Gastrocnemius medialis (tissue), 4 donors: ENCODE measurements around the gene FN3KRP. TPM values are rescaled to one million over a fixed set of nuclear protein-coding genes. Genes with fewer than 3 reads are reported as not detected.

Source experiments
- ATAC-seq, 2 donors: fragments of 150-250 bp; one replicate each; pipeline ENCODE4 v1.9.1; 2016
- DNase-seq, 2 donors: peaks; one replicate each; pipeline ENCODE4 v3.0.0-alpha.2; 2019
- H3K27ac ChIP-seq, 4 donors: fragments of 200-600 bp; sonication (generic); 1 replicate in 1 of 4; 2 replicates in 3 of 4; pipeline ENCODE4 v1.5.1; 2016 to 2018; ENCODE audit warnings: mild to moderate bottlenecking in 2 of 4, moderate library complexity in 1 of 4
- H3K27me3 ChIP-seq, 3 donors: fragments of 200-600 bp; sonication (generic) in 2 of 3; 1 replicate in 1 of 3; 2 replicates in 2 of 3; pipeline versions ENCODE4 v1.5.1 to v1.6.0; 2016 to 2019; ENCODE audit warnings: mild to moderate bottlenecking in 1 of 3, moderate library complexity in 1 of 3
- H3K36me3 ChIP-seq, 2 donors: fragments of 200-600 bp; sonication (generic) in 1 of 2; one replicate each; pipeline ENCODE4 v1.5.1; 2017 to 2018
- H3K4me1 ChIP-seq, 2 donors: fragments of 200-600 bp; sonication (generic) in 1 of 2; one replicate each; pipeline ENCODE4 v1.5.1; 2016 to 2017; ENCODE audit warnings: mild to moderate bottlenecking in 2 of 2
- H3K4me3 ChIP-seq, 4 donors: fragments of 200-600 bp; sonication (generic) in 3 of 4; 1 replicate in 1 of 4; 2 replicates in 3 of 4; pipeline ENCODE4 v1.5.1; 2016 to 2019; ENCODE audit warnings: mild to moderate bottlenecking in 2 of 4
- H3K9me3 ChIP-seq, 3 donors: fragments of 200-600 bp; sonication (generic) in 2 of 3; 1 replicate in 1 of 3; 2 replicates in 2 of 3; pipeline ENCODE4 v1.5.1; 2016 to 2019
- POLR2A ChIP-seq, 2 donors: fragments of 450-650 bp; IDR thresholded peaks; one replicate each; pipeline ENCODE4 v1.6.1; 2017; ENCODE audit warnings: antibody characterized with exemption in 2 of 2, mild to moderate bottlenecking in 2 of 2, moderate library complexity in 2 of 2
- in situ Hi-C, 4 donors: fragments of 200-750 bp; cut with MboI; loops; one replicate each; pipeline versions ENCODE4 v1.15.0 to v1.8.0; 2017; ENCODE audit warnings: low sequenced_read_pairs in 4 of 4
- intact Hi-C: fragments of 100-400 bp; cut with DNase I; formaldehyde crosslinking; loops from one replicate; pipeline ENCODE4 v1.15.1; 2023; ENCODE audit warnings: low total_unique reads
- total RNA-seq, 4 donors: library from RNA; depleted of rRNA; stranded (reverse); fragments of >200 nt; gene quantifications; one replicate each; pipeline versions ENCODE4 v1.1.0 to v1.2.3, GENCODE V29; 2016
- TF ChIP-seq, protein P1 (sequence below), 5 experiments: fragments of 450-650 bp in 3 of 5; fragments of 200-600 bp in 2 of 5; sonication (generic) in 2 of 5; IDR thresholded peaks in 4 of 5; conservative IDR thresholded peaks in 1 of 5; 1 replicate in 4 of 5; 2 replicates in 1 of 5; pipeline ENCODE4 v1.5.1; 2016 to 2019; ENCODE audit warnings: antibody characterized with exemption in 5 of 5, mild to moderate bottlenecking in 3 of 5, moderate library complexity in 3 of 5

FN3KRP gene
- total RNA-seq, 4 donors from 2014 or later = 2.3 to 7.9 (median 3.9) TPM

DNA sequence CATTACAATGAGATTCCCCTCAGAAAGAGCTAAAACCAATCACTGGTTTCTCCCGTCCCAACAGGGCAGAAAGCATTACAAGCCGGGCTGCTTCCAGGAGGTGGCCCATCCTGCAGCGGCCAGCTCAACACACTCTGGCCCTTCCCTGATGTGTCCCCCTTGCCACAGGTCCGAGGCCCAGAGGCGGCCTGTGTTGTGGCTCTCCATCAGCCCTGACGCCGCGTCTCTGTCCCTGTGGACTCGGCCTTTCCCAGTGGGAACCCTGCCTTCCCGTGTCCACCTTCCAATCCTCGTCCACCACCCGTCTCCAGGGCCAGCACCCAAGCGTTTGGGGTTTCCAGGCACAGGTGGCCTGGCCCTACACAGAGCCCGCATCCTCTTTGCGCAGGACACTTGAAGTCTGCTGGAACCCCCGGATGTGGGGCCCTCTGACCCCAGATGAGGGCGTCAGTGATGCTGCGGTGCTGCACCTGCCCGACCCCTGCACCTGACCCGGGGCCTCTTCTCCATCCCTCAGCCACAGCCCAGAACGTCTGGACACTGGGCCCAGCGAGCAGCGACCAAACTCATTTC, 39.1 kb upstream of the FN3KRP start:
- ATAC-seq (no peak), DNase-seq (no peak)
- Histone ChIP-seq H3K4me1 (peaks cover 3 to 8% of the 10 kb centered on the region in 2 donors), H3K27ac (no peak overlapping the region), H3K9me3 (no peaks in the 10 kb centered on the region), H3K4me3 (no peak overlapping the region), H3K27me3 (no peaks in the 10 kb centered on the region), H3K36me3 (no peaks in the 10 kb centered on the region)
- TF ChIP-seq POLR2A (IDR thresholded peaks at IDR 0.05) = no peak
- TF ChIP-seq, protein P1, sequence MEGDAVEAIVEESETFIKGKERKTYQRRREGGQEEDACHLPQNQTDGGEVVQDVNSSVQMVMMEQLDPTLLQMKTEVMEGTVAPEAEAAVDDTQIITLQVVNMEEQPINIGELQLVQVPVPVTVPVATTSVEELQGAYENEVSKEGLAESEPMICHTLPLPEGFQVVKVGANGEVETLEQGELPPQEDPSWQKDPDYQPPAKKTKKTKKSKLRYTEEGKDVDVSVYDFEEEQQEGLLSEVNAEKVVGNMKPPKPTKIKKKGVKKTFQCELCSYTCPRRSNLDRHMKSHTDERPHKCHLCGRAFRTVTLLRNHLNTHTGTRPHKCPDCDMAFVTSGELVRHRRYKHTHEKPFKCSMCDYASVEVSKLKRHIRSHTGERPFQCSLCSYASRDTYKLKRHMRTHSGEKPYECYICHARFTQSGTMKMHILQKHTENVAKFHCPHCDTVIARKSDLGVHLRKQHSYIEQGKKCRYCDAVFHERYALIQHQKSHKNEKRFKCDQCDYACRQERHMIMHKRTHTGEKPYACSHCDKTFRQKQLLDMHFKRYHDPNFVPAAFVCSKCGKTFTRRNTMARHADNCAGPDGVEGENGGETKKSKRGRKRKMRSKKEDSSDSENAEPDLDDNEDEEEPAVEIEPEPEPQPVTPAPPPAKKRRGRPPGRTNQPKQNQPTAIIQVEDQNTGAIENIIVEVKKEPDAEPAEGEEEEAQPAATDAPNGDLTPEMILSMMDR (IDR thresholded peaks at IDR 0.05 in 4 of 5, conservative IDR thresholded peaks at IDR 0.05 in 1 of 5) = no peak
- in situ Hi-C loops = no loop called here
- intact Hi-C loops = no loop called here

DNA sequence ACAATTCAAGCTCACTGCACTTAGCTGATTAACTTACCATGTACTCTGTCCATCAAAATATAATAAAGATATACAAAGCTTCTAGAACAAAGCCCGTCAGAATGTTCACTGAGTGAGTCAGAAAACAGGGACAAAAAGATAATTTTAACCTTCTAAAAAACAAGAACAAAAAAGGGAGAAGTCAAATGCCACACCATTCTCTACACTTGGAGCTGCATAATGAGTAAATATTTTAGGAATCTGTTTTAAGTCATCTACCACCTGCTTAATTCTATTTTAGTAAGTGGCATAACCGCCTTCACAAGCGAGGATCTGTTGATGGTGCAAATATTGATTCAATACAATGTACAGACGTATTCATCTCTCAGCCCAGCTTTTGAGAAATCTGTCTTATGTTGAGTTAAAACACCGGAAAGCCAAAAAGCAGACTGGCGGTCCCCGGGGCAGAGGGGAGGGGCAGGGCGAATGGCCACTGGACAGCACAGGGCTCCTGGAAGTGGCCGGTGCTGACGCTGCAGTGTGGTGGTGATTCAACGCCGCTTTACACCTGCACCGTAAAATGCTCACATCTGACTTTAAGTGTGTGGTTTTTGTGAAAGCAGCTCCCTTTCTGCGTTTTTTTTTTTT, 38.1 kb upstream of the FN3KRP start:
- in situ Hi-C loops (no loop called here), intact Hi-C loops (no loop called here)
- TF ChIP-seq, protein P1 (IDR thresholded peaks at IDR 0.05 in 4 of 5, conservative IDR thresholded peaks at IDR 0.05 in 1 of 5) = no peak
- no peak for TF ChIP-seq POLR2A (IDR thresholded peaks at IDR 0.05)
- Histone ChIP-seq H3K27ac (no peak overlapping the region), H3K36me3 (no peaks in the 10 kb centered on the region), H3K27me3 (no peaks in the 10 kb centered on the region), H3K4me1 (peaks cover 3 to 8% of the 10 kb centered on the region in 2 donors), H3K4me3 (peak overlapping the region in 2 of 4 donors; percentile 13 to 31), H3K9me3 (no peaks in the 10 kb centered on the region)
- peak; percentile 45 to 55 for ATAC-seq
- no peak for DNase-seq

DNA sequence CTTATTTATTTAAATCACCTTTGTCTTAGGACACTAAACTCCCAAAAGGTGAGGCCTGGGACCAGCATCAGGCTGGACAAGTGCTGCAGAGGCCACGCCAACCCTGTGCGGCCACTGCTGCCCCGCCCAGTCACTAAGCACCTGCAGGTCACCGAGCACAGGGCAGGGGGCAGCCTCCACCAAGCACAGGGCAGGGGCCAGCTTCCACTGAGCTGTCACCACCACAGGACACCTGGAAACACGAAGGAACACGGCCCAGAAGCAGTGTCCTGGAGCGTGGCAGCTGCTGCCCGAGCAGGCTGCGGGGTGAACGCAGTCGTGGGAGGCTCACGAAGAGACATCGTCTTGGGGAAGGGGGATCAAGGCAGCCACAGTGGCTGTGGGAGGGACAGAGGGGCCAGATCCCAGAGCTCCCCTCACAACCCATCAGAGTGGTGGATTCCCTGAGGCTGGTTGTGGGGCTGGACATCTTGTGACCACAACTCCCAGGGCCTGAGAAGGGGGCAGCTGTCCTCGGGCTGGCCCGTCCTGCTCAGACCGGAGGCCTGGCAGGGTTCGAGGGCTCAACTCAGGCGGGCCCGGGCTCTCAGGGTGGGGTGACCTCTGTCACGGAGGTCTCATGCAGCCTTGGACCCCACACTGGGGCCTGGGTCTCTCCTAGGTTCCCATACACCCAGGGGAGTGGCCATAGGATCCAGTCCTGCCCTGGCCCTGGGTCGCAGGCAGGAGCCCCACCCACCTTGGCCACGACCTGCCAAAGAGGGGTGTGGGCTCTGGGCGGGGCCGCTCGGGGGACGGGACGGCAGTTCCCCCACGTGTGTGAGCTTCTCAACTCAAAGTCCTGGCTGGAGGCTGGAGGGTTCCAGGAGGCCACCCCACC, 36.7 kb upstream of the FN3KRP start:
- no peak for DNase-seq

DNA sequence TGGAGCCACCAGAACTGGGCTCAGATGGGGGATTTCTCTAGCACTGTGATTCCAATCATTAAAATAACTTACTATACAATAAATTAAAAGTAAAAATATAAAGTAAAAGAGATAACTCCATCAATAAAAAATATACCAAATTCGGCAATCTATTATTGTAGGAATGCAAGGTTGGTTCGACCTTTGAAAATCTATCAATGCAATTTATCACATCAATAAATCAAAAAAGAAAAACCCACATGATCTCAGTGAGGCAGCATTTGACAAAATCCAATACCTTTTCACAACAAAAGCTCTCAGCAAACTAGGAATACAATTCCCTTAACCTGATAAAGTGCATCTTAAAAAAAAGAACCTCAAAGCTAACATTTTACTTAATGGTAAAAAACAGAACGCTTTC, 35.0 kb upstream of the FN3KRP start:
- H3K4me3 ChIP-seq = no peak overlapping the region
- DNase-seq = no peak
- H3K36me3 ChIP-seq = no peaks in the 10 kb centered on the region
- peaks cover 3 to 8% of the 10 kb centered on the region in 2 donors for H3K4me1 ChIP-seq
- in situ Hi-C loops (no loop called here), intact Hi-C loops (no loop called here)
- no peak for ATAC-seq
- TF ChIP-seq POLR2A (IDR thresholded peaks at IDR 0.05) = no peak
- TF ChIP-seq, protein P1 (IDR thresholded peaks at IDR 0.05 in 4 of 5, conservative IDR thresholded peaks at IDR 0.05 in 1 of 5) = no peak
- H3K27me3 ChIP-seq = no peaks in the 10 kb centered on the region
- H3K27ac ChIP-seq = no peak overlapping the region
- no peaks in the 10 kb centered on the region for H3K9me3 ChIP-seq

More for the DNA sequence above, 36.7 kb upstream of the FN3KRP start:
- in situ Hi-C loops (no loop called here), intact Hi-C loops (no loop called here)
- TF ChIP-seq POLR2A (IDR thresholded peaks at IDR 0.05) = no peak
- TF ChIP-seq, protein P1 (IDR thresholded peaks at IDR 0.05 in 4 of 5, conservative IDR thresholded peaks at IDR 0.05 in 1 of 5) = no peak
- H3K27ac ChIP-seq = no peak overlapping the region
- peak in 1 of 2 donors; percentile 21 for ATAC-seq
- no peak overlapping the region for H3K4me3 ChIP-seq
- H3K36me3 ChIP-seq = no peaks in the 10 kb centered on the region
- no peaks in the 10 kb centered on the region for H3K27me3 ChIP-seq
- H3K4me1 ChIP-seq = peaks cover 3 to 8% of the 10 kb centered on the region in 2 donors
- no peaks in the 10 kb centered on the region for H3K9me3 ChIP-seq
